ENCODE measurements around the gene KDSR.

Gene KDSR

GRCh38 chr18:63306819-63307550 is 60.0 kb downstream of the KDSR start:
- no peak for DNase-seq (ENCODE audit: low read depth, low spot score)

GRCh38 chr18:63306249-63306648 is 60.8 kb downstream of the KDSR start:
- DNase-seq (ENCODE audit: low read depth, low spot score), result no peak

- DNase-seq (ENCODE audit: low read depth, low spot score), result no peak
Measured at GRCh38 chr18:63303547-63303946, 63.5 kb downstream of the KDSR start.

GRCh38 chr18:63302636-63303405 is 64.2 kb downstream of the KDSR start:
- no peak for DNase-seq (ENCODE audit: low read depth, low spot score)

- DNase-seq (ENCODE audit: low read depth, low spot score), result no peak
Measured at GRCh38 chr18:63302220-63302619, 64.8 kb downstream of the KDSR start.

GRCh38 chr18:63301434-63301833 is 65.6 kb downstream of the KDSR start:
- no peak for DNase-seq (ENCODE audit: low read depth, low spot score)

- DNase-seq (ENCODE audit: low read depth, low spot score), result no peak
Measured at GRCh38 chr18:63299837-63300745, 66.9 kb downstream of the KDSR start.

GRCh38 chr18:63298400-63299365 is 68.3 kb downstream of the KDSR start:
- DNase-seq (ENCODE audit: low read depth, low spot score), result no peak

GRCh38 chr18:63297687-63298399 is 69.2 kb downstream of the KDSR start:
- DNase-seq (ENCODE audit: low read depth, low spot score), result no peak

GRCh38 chr18:63293935-63294334 is 73.1 kb downstream of the KDSR start:
- no peak for DNase-seq (ENCODE audit: low read depth, low spot score)

- no peak for DNase-seq (ENCODE audit: low read depth, low spot score)
Measured at GRCh38 chr18:63292831-63293683, 73.9 kb downstream of the KDSR start.

- no peak for DNase-seq (ENCODE audit: low read depth, low spot score)
Measured at GRCh38 chr18:63291278-63291677, 75.7 kb downstream of the KDSR start.

- no peak for DNase-seq (ENCODE audit: low read depth, low spot score)
Measured at GRCh38 chr18:63290821-63291200, 76.2 kb downstream of the KDSR start.

GRCh38 chr18:63290166-63290820 is 76.7 kb downstream of the KDSR start:
- no peak for DNase-seq (ENCODE audit: low read depth, low spot score)

GRCh38 chr18:63288311-63288710 is 78.7 kb downstream of the KDSR start:
- DNase-seq (ENCODE audit: low read depth, low spot score), result no peak

- no peak for DNase-seq (ENCODE audit: low read depth, low spot score)
Measured at GRCh38 chr18:63287691-63288220, 79.2 kb downstream of the KDSR start.

GRCh38 chr18:63286926-63287325 is 80.1 kb downstream of the KDSR start:
- no peak for DNase-seq (ENCODE audit: low read depth, low spot score)
